Stomach (tissue), 9 donors: ENCODE data around the gene VEGFB. TPM values are rescaled to one million over a fixed set of nuclear protein-coding genes. Genes with fewer than 3 reads are reported as not detected.

Experiments
- DNase-seq, 2 donors: peaks; one replicate each; pipeline versions ENCODE4 v3.0.0 to v3.0.0-alpha.2; 2013 to 2019
- H3K27ac ChIP-seq, 5 donors: fragments of 200-600 bp in 4 of 5; sonication (generic) in 4 of 5; one replicate each; pipeline ENCODE4 v1.5.1; 2013 to 2019; ENCODE audit warnings: mild to moderate bottlenecking in 1 of 5, moderate library complexity in 1 of 5
- H3K27me3 ChIP-seq, 3 donors: fragments of 200-600 bp; sonication (generic); one replicate each; pipeline ENCODE4 v1.5.1; 2017 to 2019; ENCODE audit warnings: mixed run types in 1 of 3
- H3K36me3 ChIP-seq, 4 donors: fragments of 200-600 bp; sonication (generic); 1 replicate in 3 of 4; 2 replicates in 1 of 4; pipeline ENCODE4 v1.5.1; 2016 to 2019
- H3K4me1 ChIP-seq, 4 donors: fragments of 200-600 bp; sonication (generic); one replicate each; pipeline ENCODE4 v1.5.1; 2016 to 2019
- H3K4me3 ChIP-seq, 4 donors: fragments of 200-600 bp; sonication (generic) in 3 of 4; one replicate each; pipeline ENCODE4 v1.5.1; 2016 to 2019; ENCODE audit warnings: mild to moderate bottlenecking in 1 of 4
- H3K9me3 ChIP-seq, 4 donors: fragments of 200-600 bp; sonication (generic); one replicate each; pipeline ENCODE4 v1.5.1; 2016 to 2019
- CTCF ChIP-seq, 7 experiments: fragments of 450-650 bp in 4 of 7; fragments of 200-600 bp in 3 of 7; sonication (generic) in 3 of 7; IDR thresholded peaks; one replicate each; pipeline ENCODE4 v1.5.1; 2016 to 2019; ENCODE audit warnings: antibody characterized with exemption in 7 of 7, control low read depth in 2 of 7, mild to moderate bottlenecking in 1 of 7
- EP300 ChIP-seq: sonication (generic); formaldehyde crosslinking; IDR thresholded peaks from one replicate; pipeline ENCODE4 v1.6.1; 2017; ENCODE audit warnings: antibody characterized with exemption
- POLR2A ChIP-seq, 4 donors: fragments of 450-650 bp; IDR thresholded peaks; one replicate each; pipeline ENCODE4 v1.6.1; 2016; ENCODE audit warnings: antibody characterized with exemption in 4 of 4, control low read depth in 2 of 4, mild to moderate bottlenecking in 1 of 4, moderate library complexity in 1 of 4
- POLR2AphosphoS5 ChIP-seq, 3 donors: sonication (generic); formaldehyde crosslinking; IDR thresholded peaks; one replicate each; pipeline ENCODE4 v1.6.1; 2016; ENCODE audit warnings: antibody characterized with exemption in 3 of 3
- WGBS, 5 donors: extraction: QIAGEN DNeasy Blood & Tissue Kit in 3 of 5; methylation state at CpG; one replicate each; pipeline versions ENCODE4 v1.1.5 to v1.1.7; 2013 to 2018; 5-methylcytosine and 5-hydroxymethylcytosine counted together
- intact Hi-C: fragments of 100-400 bp; cut with DNase I; formaldehyde crosslinking; loops from one replicate; pipeline ENCODE4 v1.15.1; 2023; ENCODE audit warnings: low total_unique reads
- polyA plus RNA-seq, 3 donors: library from polyadenylated mRNA; stranded (reverse); fragments of 200-250 nt; gene quantifications; one replicate each; pipeline ENCODE4 v1.2.3, GENCODE V29; 2013
- total RNA-seq, 5 donors: library from RNA; depleted of rRNA; stranded (reverse); fragments of >200 nt; gene quantifications; one replicate each; pipeline versions ENCODE4 v1.1.0 to v1.2.3, GENCODE V29; 2014 to 2016
- donor health status: healthy with polysubstance abuse.
- donor health status: Bipolar disorder and iron deficiency.
- donor health status: healthy.

Gene VEGFB
- total and polyA plus RNA-seq, 8 donors, result 2.9 to 167 (median 65.1) TPM

- intact Hi-C loops, result no loop called here
- Histone ChIP-seq H3K36me3 (peaks cover 65 to 98% (median 97%) of the 10 kb centered on the region in 4 donors), H3K27ac (no peak overlapping the region), H3K9me3 (no peaks in the 10 kb centered on the region), H3K4me1 (no peaks in the 10 kb centered on the region), H3K27me3 (no peaks in the 10 kb centered on the region), H3K4me3 (no peak overlapping the region)
- DNase-seq, result no peak
- 88 to 93% (median 93%) methylated on average over 16 to 18 of the region's 18 CpGs for WGBS, 5 donors
- TF ChIP-seq CTCF (IDR thresholded peaks at IDR 0.05) (no peak), POLR2A (IDR thresholded peaks at IDR 0.05) (no peak), POLR2AphosphoS5 (IDR thresholded peaks at IDR 0.05) (no peak), EP300 (no peak)
Measured at GRCh38 chr11:64261556-64262080, 27.2 kb downstream of the VEGFB start.

- Histone ChIP-seq H3K4me3 (no peak overlapping the region), H3K36me3 (peaks cover 59 to 97% (median 95%) of the 10 kb centered on the region in 4 donors), H3K9me3 (no peaks in the 10 kb centered on the region), H3K27me3 (no peaks in the 10 kb centered on the region), H3K27ac (no peak overlapping the region), H3K4me1 (peaks cover 0 to 6% (median 6%) of the 10 kb centered on the region in 4 donors)
- no peak for TF ChIP-seq POLR2A (IDR thresholded peaks at IDR 0.05)
- no peak for TF ChIP-seq EP300
- TF ChIP-seq POLR2AphosphoS5 (IDR thresholded peaks at IDR 0.05), result no peak
- TF ChIP-seq CTCF (IDR thresholded peaks at IDR 0.05), result no peak
- 92 to 96% (median 93%) methylated on average over 18 to 42 of the region's 42 CpGs for WGBS, 5 donors
- DNase-seq, result no peak
- intact Hi-C loops, result no loop called here
Measured at GRCh38 chr11:64262271-64263002, 28.1 kb downstream of the VEGFB start.

- Histone ChIP-seq H3K36me3 (peaks cover 55 to 88% (median 86%) of the 10 kb centered on the region in 4 donors), H3K4me1 (peaks cover 6 to 14% (median 14%) of the 10 kb centered on the region in 4 donors), H3K27me3 (no peaks in the 10 kb centered on the region), H3K9me3 (no peaks in the 10 kb centered on the region), H3K4me3 (no peak overlapping the region), H3K27ac (no peak overlapping the region)
- DNase-seq, result no peak
- intact Hi-C loops, result no loop called here
- TF ChIP-seq POLR2AphosphoS5 (IDR thresholded peaks at IDR 0.05), result no peak
- no peak for TF ChIP-seq EP300
- TF ChIP-seq POLR2A (IDR thresholded peaks at IDR 0.05), result no peak
- TF ChIP-seq CTCF (IDR thresholded peaks at IDR 0.05), result no peak
- 65 to 86% (median 84%) methylated on average over 11 to 29 of the region's 29 CpGs for WGBS, 5 donors
Measured at GRCh38 chr11:64263021-64263946, 28.9 kb downstream of the VEGFB start.

GRCh38 chr11:64263947-64264317, 29.5 kb downstream of the VEGFB start:
- H3K27me3 ChIP-seq, result no peaks in the 10 kb centered on the region
- DNase-seq, result no peak
- 88 to 94% (median 92%) methylated on average over 2 to 8 of the region's 8 CpGs for WGBS, 5 donors
- peaks cover 13 to 21% (median 20%) of the 10 kb centered on the region in 4 donors for H3K4me1 ChIP-seq
- intact Hi-C loops, result no loop called here
- TF ChIP-seq EP300 (no peak), CTCF (IDR thresholded peaks at IDR 0.05) (no peak), POLR2A (IDR thresholded peaks at IDR 0.05) (no peak), POLR2AphosphoS5 (IDR thresholded peaks at IDR 0.05) (no peak)
- no peaks in the 10 kb centered on the region for H3K9me3 ChIP-seq
- H3K36me3 ChIP-seq, result peaks cover 48 to 82% (median 80%) of the 10 kb centered on the region in 4 donors
- no peak overlapping the region for H3K27ac ChIP-seq
- no peak overlapping the region for H3K4me3 ChIP-seq
